A375 (cell line): ENCODE data around the gene RPL32. TPM values are rescaled to one million over a fixed set of nuclear protein-coding genes. Genes with fewer than 3 reads are reported as not detected.

Experiments used
- small RNA-seq: library from RNA; depleted of rRNA; stranded (forward); fragments of <200 nt; gene quantifications from one replicate; pipeline ENCODE3, GENCODE V24; 2014
- total RNA-seq: library from RNA; depleted of rRNA; stranded (reverse); fragments of >200 nt; shearing (Covaris generic); gene quantifications from 2 replicates; pipeline ENCODE4 v1.2.3, GENCODE V29; 2014; rRNA removed

Gene RPL32
- 3,004 and 3,265 TPM in 2 replicates for total RNA-seq

DNA sequence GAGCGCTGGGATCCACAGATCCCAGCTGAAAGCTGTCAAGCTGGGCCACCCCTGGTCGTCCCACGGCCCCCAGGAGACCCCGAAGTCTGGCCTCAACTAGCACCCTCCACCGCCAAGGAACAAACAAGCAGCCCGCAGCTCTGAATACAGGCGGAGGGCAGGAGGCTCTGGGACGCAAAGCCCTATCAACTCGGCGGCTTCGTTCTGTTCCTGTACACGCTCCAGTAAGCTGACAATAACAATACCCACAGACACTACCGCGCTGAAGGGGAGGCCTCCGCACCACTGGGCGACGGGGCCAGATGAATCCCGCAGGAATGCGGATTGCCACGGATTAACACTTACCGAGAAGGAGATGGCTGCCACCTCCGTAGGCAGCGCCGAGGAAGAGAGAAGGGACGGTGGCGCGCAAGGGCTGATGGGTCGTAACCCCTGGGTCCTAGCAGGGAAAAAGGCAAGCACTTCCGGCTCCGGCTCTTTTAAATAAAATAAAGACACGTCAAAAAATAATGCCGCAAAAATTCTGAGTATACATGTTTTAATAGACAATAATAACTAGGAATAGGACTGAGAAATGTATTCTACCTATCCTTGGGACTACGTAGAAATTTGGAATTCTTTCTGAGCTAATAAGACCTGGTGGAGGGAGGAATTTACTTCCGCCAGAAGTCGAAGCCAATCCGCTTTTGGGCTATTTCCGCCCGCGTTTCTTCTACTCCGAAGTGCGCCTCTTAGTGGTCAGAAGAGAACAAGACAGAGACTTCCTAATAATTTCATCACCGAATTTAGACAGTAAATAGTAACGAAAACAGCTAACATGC, at the start of gene RPL32:
TSS of gene RPL32 (minus strand) at position 417 of the 821 bp plus-strand sequence. CDS start 1,328 bp downstream, outside the sequence.

DNA sequence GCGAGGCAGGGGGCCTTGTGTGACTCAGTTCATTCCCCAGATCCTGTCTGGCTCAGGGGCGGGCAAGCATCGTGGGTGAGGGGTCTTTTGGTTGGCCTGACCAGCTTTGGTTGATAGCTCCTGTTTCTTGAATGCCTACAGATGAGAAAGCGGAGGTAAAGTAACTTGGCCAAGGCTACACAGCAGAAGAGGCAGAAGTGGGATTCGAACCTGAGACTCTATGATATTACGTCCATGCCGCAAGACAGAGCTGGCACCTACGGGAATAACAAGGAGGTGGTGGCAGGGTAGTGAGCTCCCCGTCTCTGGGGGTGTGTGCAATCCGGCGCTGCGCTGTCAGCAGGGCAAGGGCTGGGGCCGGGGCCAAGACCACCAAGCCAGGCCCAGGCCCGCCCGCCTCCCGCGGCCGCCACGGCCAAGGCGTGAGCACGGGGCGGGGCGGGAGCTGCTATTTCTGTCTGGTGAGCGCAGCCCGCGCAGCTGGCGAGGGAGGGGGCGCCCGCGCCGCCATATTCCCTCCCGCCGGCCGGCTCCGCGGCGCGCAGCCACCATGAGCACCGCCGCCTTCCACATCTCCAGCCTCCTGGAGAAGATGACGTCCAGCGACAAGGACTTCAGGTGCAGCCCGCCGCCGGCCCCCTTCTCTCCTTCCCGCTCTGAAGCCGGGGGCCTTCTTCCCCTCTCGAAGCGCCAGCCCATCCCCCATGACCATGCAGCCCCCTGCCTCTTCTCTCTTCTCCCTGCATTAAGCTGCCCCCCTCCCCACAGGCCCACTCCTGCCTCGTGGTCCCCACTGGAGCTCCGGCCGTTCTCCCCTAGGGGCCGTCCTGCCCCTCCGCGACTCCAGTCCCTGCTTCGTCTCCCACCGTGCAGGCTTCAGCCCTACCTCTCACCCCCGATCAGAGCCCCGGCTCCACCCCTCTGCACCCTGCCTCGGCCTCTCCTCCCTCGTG, 44.9 kb downstream of the RPL32 start, which contains the start of gene CAND2:
TSS of gene CAND2 (plus strand) at position 510 of the 953 bp plus-strand sequence. CDS start at position 551, 41 bp downstream.

Small RNA genes within 50 kb of the gene (small RNA-seq; reads per million reads assigned to genes)
- not detected for gene AC034198.1

Other genes with a start within 250 kb of the RPL32 start
- gene RAF1, start 177.4 kb downstream of the RPL32 start, total RNA-seq: 80.0 and 90.2 TPM in 2 replicates
- gene TMEM40, start 82.3 kb downstream of the RPL32 start, total RNA-seq: 0.08 TPM in 1 of 2 replicates, not detected in the other
- gene CAND2, start 44.9 kb downstream of the RPL32 start, total RNA-seq: 0.91 and 1.1 TPM in 2 replicates
- gene IQSEC1, start 231.9 kb upstream of the RPL32 start, total RNA-seq: 15.7 and 17.1 TPM in 2 replicates